IMR-90 (cell line): ENCODE data around the gene HAP1. TPM values are rescaled to one million over a fixed set of nuclear protein-coding genes. Genes with fewer than 3 reads are reported as not detected.

Source experiments
- ATAC-seq: fragments of 200-7000 bp; cut with Tn5 transposase; 2 replicates; pipeline ENCODE4 v1.9.1; 2020; ENCODE audit warnings: low read depth, mild to moderate bottlenecking, moderate library complexity
- BruUV-seq: library from RNA; stranded (reverse); fragments of 400-500 nt; replicated peaks from 2 replicates; lab custom pipeline; 2021; lab: Mats Ljungman, UMichigan
- CTCF ChIA-PET: fragments of 300-600 bp; formaldehyde crosslinking; extraction: SDS; loops from one replicate; lab custom pipeline; 2021; ENCODE audit warnings: antibody characterized with exemption; lab: Yijun Ruan, JAX
- POLR2A ChIA-PET: fragments of 300-600 bp; sonication (Branson Sonifier 250); formaldehyde crosslinking; loops from one replicate; lab custom pipeline; 2022; ENCODE audit warnings: antibody characterized with exemption; ENCODE audit not compliant: unreplicated experiment; lab: Charles Lee
- DNase-seq: peaks from one replicate; pipeline ENCODE4 v3.0.0; 2013
- H2AFZ ChIP-seq: replicated peaks from 2 replicates; pipeline ENCODE3; 2013; ENCODE audit warnings: low read length, mild to moderate bottlenecking; ENCODE audit not compliant: poor library complexity
- H2AK5ac ChIP-seq: 2 replicates; pipeline ENCODE4 v1.6.1; 2013; ENCODE audit warnings: low read depth, low read length, inconsistent platforms
- H2AK9ac ChIP-seq: replicated peaks from 2 replicates; pipeline ENCODE3; 2013; ENCODE audit warnings: mild to moderate bottlenecking, low read depth, low read length, moderate library complexity; ENCODE audit not compliant: poor library complexity
- H2BK120ac ChIP-seq: 2 replicates; pipeline ENCODE4 v1.6.1; 2013; ENCODE audit warnings: low read depth, low read length, inconsistent platforms
- H2BK15ac ChIP-seq: 3 replicates; pipeline ENCODE4 v1.6.1; 2013; ENCODE audit warnings: low read depth, low read length, inconsistent platforms
- H2BK20ac ChIP-seq: 2 replicates; pipeline ENCODE4 v1.6.1; 2013; ENCODE audit warnings: low read depth, mild to moderate bottlenecking, inconsistent platforms, low read length, moderate library complexity
- H2BK5ac ChIP-seq: 2 replicates; pipeline ENCODE4 v1.6.1; 2013; ENCODE audit warnings: mild to moderate bottlenecking, low read depth, low read length, inconsistent platforms; ENCODE audit not compliant: poor library complexity, severe bottlenecking
- H3K14ac ChIP-seq: replicated peaks from 2 replicates; pipeline ENCODE4 v1.6.1; 2013; ENCODE audit warnings: low read depth, low read length, inconsistent platforms
- H3K18ac ChIP-seq: 2 replicates; pipeline ENCODE4 v1.6.1; 2013; ENCODE audit warnings: low read depth, low read length, control low read depth
- H3K23ac ChIP-seq: 2 replicates; pipeline ENCODE4 v1.6.1; 2013; ENCODE audit warnings: low read depth, low read length, inconsistent platforms
- H3K27ac ChIP-seq: 2 replicates; pipeline ENCODE4 v1.5.1; 2013; ENCODE audit warnings: mild to moderate bottlenecking, control low read depth, low read length; ENCODE audit not compliant: insufficient read depth
- H3K27me3 ChIP-seq: 2 replicates; pipeline ENCODE4 v1.6.1; 2013; ENCODE audit warnings: low read length; ENCODE audit not compliant: control insufficient read depth, insufficient read depth
- H3K36me3 ChIP-seq: 2 replicates; pipeline ENCODE4 v1.6.1; 2013; ENCODE audit warnings: low read length, mixed read lengths; ENCODE audit not compliant: control insufficient read depth, insufficient read depth
- H3K4ac ChIP-seq: 2 replicates; pipeline ENCODE4 v1.6.1; 2013; ENCODE audit warnings: low read depth, low read length, inconsistent platforms
- H3K4me1 ChIP-seq: 2 replicates; pipeline ENCODE4 v1.6.1; 2013; ENCODE audit warnings: low read length, mixed read lengths; ENCODE audit not compliant: control insufficient read depth, insufficient read depth
- H3K4me2 ChIP-seq: 2 replicates; pipeline ENCODE4 v1.6.1; 2013; ENCODE audit warnings: low read depth, mild to moderate bottlenecking, control low read depth, low read length, moderate library complexity
- H3K4me3 ChIP-seq: 2 replicates; pipeline ENCODE4 v1.5.1; 2013; ENCODE audit warnings: low read depth, mild to moderate bottlenecking, control low read depth, low read length, moderate library complexity; ENCODE audit not compliant: insufficient read depth
- H3K56ac ChIP-seq: 2 replicates; pipeline ENCODE4 v1.6.1; 2013; ENCODE audit warnings: low read length, inconsistent platforms; ENCODE audit not compliant: insufficient read depth; ENCODE audit errors: extremely low read depth
- H3K79me1 ChIP-seq, 2 experiments: 2 replicates each; pipeline ENCODE4 v1.6.1; 2013; ENCODE audit warnings: low read length in 2 of 2, inconsistent platforms in 1 of 2, low read depth in 1 of 2
- H3K9ac ChIP-seq: 2 replicates; pipeline ENCODE4 v1.6.1; 2013; ENCODE audit warnings: low read depth, low read length, control low read depth
- H3K9me1 ChIP-seq: 2 replicates; pipeline ENCODE4 v1.6.1; 2013; ENCODE audit warnings: low read length, inconsistent platforms; ENCODE audit not compliant: insufficient read depth
- H3K9me3 ChIP-seq: 2 replicates; pipeline ENCODE4 v1.6.1; 2013; ENCODE audit warnings: low read length; ENCODE audit not compliant: control insufficient read depth, insufficient read depth
- H4K20me1 ChIP-seq: 2 replicates; pipeline ENCODE4 v1.6.1; 2013; ENCODE audit warnings: low read length, inconsistent platforms; ENCODE audit not compliant: insufficient read depth
- H4K5ac ChIP-seq: 2 replicates; pipeline ENCODE4 v1.6.1; 2013; ENCODE audit warnings: mild to moderate bottlenecking, low read depth, low read length, control low read depth
- H4K8ac ChIP-seq, 2 experiments: 2 replicates each; pipeline ENCODE4 v1.6.1; 2013; ENCODE audit warnings: low read depth in 2 of 2, low read length in 2 of 2, control low read depth in 1 of 2, inconsistent platforms in 1 of 2
- H4K91ac ChIP-seq: 2 replicates; pipeline ENCODE4 v1.6.1; 2013; ENCODE audit warnings: low read depth, low read length, inconsistent platforms; ENCODE audit not compliant: insufficient read depth
- BHLHE40 ChIP-seq: fragments of 150-350 bp; IDR thresholded peaks from 2 replicates; pipeline ENCODE4 v1.6.1; 2016; ENCODE audit warnings: mild to moderate bottlenecking, low read depth, low read length
- CEBPB ChIP-seq: IDR thresholded peaks from 2 replicates; pipeline ENCODE4 v1.6.1; 2012; ENCODE audit warnings: low read depth, low read length, improper control_type of control experiment
- CHD1 ChIP-seq: IDR thresholded peaks from 2 replicates; pipeline ENCODE4 v1.6.1; 2012; ENCODE audit warnings: low read depth, low read length, improper control_type of control experiment
- FOS ChIP-seq: fragments of 150-350 bp; IDR thresholded peaks from 2 replicates; pipeline ENCODE4 v1.6.1; 2016; ENCODE audit warnings: low read depth, low read length
- MAFK ChIP-seq: IDR thresholded peaks from 2 replicates; pipeline ENCODE4 v1.6.1; 2012; ENCODE audit warnings: low read depth, low read length, improper control_type of control experiment
- MAZ ChIP-seq: IDR thresholded peaks from 2 replicates; pipeline ENCODE4 v1.6.1; 2012; ENCODE audit warnings: low read depth, mild to moderate bottlenecking, low read length, improper control_type of control experiment, moderate library complexity, borderline replicate concordance
- MXI1 ChIP-seq: IDR thresholded peaks from 2 replicates; pipeline ENCODE4 v1.6.1; 2012; ENCODE audit warnings: low read depth, mild to moderate bottlenecking, low read length, moderate library complexity, borderline replicate concordance
- NFE2L2 ChIP-seq: fragments of 150-350 bp; IDR thresholded peaks from 2 replicates; pipeline ENCODE4 v1.6.1; 2016; ENCODE audit warnings: low read depth, mild to moderate bottlenecking, low read length
- POLR2A ChIP-seq: IDR thresholded peaks from 2 replicates; pipeline ENCODE4 v1.6.1; 2012; ENCODE audit warnings: mild to moderate bottlenecking, low read depth, low read length
- RAD21 ChIP-seq: IDR thresholded peaks from 2 replicates; pipeline ENCODE4 v1.6.1; 2012; ENCODE audit warnings: low read length, improper control_type of control experiment
- RCOR1 ChIP-seq: IDR thresholded peaks from 2 replicates; pipeline ENCODE4 v1.6.1; 2012; ENCODE audit warnings: mild to moderate bottlenecking, low read length, improper control_type of control experiment; ENCODE audit not compliant: insufficient replicate concordance
- RFX5 ChIP-seq: IDR thresholded peaks from 2 replicates; pipeline ENCODE4 v1.8.0; 2012; ENCODE audit warnings: low read depth, mild to moderate bottlenecking, low read length, moderate library complexity
- SMC3 ChIP-seq: fragments of 150-350 bp; IDR thresholded peaks from 2 replicates; pipeline ENCODE4 v1.6.1; 2016; ENCODE audit warnings: low read depth, mild to moderate bottlenecking, antibody characterized with exemption, low read length, moderate library complexity
- WGBS, 2 experiments: methylation state at CpG; one replicate each; pipeline versions ENCODE4 v1.1.5 to v1.1.7; 2013; ENCODE audit warnings: missing lambda C conversion rate in 2 of 2; ENCODE audit not compliant: insufficient read length in 1 of 2; ENCODE audit errors: extremely low coverage in 2 of 2; 5-methylcytosine and 5-hydroxymethylcytosine counted together
- dilution Hi-C: fragments of 300-500 bp; cut with HindIII; formaldehyde crosslinking; loops from one replicate; pipeline ENCODE4 v1.14.3; 2018; ENCODE audit warnings: low sequenced_read_pairs; ENCODE audit not compliant: unreplicated experiment
- in situ Hi-C: fragments of 300-500 bp; cut with MboI; formaldehyde crosslinking; loops from 3 replicates; pipeline ENCODE4 v1.14.3; 2019; ENCODE audit warnings: low sequenced_read_pairs, inconsistent platforms, mixed read lengths
- intact Hi-C: fragments of 100-400 bp; cut with micrococcal nuclease; formaldehyde crosslinking; loops from 2 replicates; pipeline ENCODE4 v1.10.0; 2022
- polyA plus RNA-seq, 3 experiments: library from polyadenylated mRNA; depleted of rRNA; stranded (reverse); fragments of >200 nt; gene quantifications; 2 replicates each; pipeline ENCODE4 v1.2.3, GENCODE V29; 2012; ENCODE audit warnings: low replicate concordance in 1 of 3
- total RNA-seq: library from RNA; depleted of rRNA; stranded (reverse); fragments of >200 nt; gene quantifications from 2 replicates; pipeline ENCODE4 v1.2.3, GENCODE V29; 2012
- TF ChIP-seq, protein P1 (sequence below): conservative IDR thresholded peaks from 2 replicates; pipeline ENCODE4 v1.5.1; 2012; ENCODE audit warnings: mild to moderate bottlenecking, low read depth, low read length, improper control_type of control experiment
- TF ChIP-seq, protein P2 (sequence below): fragments of 150-350 bp; IDR thresholded peaks from 2 replicates; pipeline ENCODE4 v1.6.1; 2017; ENCODE audit warnings: mild to moderate bottlenecking, antibody characterized with exemption, low read length, low read depth
- TF ChIP-seq, protein P3 (sequence below): fragments of 150-350 bp; IDR thresholded peaks from 2 replicates; pipeline ENCODE4 v1.6.1; 2016; ENCODE audit warnings: low read depth, mild to moderate bottlenecking, low read length, moderate library complexity, borderline replicate concordance

Gene HAP1
- total and polyA plus RNA-seq, 2 of the 4 experiments (the other 2 are of a cell fraction), result under 0.01 to 0.09 TPM

DNA sequence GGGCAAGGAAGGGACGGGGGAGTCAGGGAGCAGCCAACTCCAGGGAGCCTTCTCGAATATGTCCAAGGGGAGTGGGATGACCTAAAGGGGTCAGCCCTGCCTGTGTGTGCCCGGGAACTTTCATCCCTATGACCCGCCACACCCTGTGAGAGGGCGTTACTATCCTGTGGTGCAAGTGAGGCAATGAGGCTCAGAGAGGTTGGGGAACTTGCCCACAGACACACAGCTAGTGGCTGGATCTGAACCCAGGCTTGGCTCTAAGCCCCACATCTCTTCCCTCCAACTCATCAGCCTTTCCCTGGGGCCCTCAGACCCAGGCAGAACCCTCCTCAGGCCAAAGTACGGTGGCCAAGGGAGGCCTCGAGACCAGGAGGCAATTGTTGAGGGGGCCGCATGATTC, 28.9 kb upstream of the HAP1 start:
- no peak overlapping the region for H2BK5ac ChIP-seq
- H4K20me1 ChIP-seq, result no peaks in the 10 kb centered on the region
- no peak overlapping the region for H3K23ac ChIP-seq
- H4K8ac ChIP-seq, result no peak overlapping the region
- BruUV-seq, result no TSS peak
- in situ Hi-C loops, result no loop called here
- ChIA-PET CTCF (interaction anchor here (0.5 kb wide), 1 partner anchor 1370 kb away, joined by 3 read pairs; no protein-coding TSS in a partner anchor), POLR2A (no interaction called here)
- H3K9me1 ChIP-seq, result 0 out of 2 replicates have a peak, but pooled peaks cover 7% of the 10 kb centered on the region
- dilution Hi-C loops, result no loop called here
- no peak overlapping the region for H2AK5ac ChIP-seq
- TF ChIP-seq RAD21 (no peak), RFX5 (no peak), RCOR1 (no peak), MAFK (no peak), SMC3 (no peak), CHD1 (no peak), BHLHE40 (no peak), MXI1 (no peak), MAZ (no peak), NFE2L2 (no peak), CEBPB (no peak), POLR2A (no peak), FOS (no peak)
- TF ChIP-seq, protein P1, sequence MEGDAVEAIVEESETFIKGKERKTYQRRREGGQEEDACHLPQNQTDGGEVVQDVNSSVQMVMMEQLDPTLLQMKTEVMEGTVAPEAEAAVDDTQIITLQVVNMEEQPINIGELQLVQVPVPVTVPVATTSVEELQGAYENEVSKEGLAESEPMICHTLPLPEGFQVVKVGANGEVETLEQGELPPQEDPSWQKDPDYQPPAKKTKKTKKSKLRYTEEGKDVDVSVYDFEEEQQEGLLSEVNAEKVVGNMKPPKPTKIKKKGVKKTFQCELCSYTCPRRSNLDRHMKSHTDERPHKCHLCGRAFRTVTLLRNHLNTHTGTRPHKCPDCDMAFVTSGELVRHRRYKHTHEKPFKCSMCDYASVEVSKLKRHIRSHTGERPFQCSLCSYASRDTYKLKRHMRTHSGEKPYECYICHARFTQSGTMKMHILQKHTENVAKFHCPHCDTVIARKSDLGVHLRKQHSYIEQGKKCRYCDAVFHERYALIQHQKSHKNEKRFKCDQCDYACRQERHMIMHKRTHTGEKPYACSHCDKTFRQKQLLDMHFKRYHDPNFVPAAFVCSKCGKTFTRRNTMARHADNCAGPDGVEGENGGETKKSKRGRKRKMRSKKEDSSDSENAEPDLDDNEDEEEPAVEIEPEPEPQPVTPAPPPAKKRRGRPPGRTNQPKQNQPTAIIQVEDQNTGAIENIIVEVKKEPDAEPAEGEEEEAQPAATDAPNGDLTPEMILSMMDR, result no peak
- TF ChIP-seq, protein P2, sequence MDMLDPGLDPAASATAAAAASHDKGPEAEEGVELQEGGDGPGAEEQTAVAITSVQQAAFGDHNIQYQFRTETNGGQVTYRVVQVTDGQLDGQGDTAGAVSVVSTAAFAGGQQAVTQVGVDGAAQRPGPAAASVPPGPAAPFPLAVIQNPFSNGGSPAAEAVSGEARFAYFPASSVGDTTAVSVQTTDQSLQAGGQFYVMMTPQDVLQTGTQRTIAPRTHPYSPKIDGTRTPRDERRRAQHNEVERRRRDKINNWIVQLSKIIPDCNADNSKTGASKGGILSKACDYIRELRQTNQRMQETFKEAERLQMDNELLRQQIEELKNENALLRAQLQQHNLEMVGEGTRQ, result no peak
- TF ChIP-seq, protein P3, sequence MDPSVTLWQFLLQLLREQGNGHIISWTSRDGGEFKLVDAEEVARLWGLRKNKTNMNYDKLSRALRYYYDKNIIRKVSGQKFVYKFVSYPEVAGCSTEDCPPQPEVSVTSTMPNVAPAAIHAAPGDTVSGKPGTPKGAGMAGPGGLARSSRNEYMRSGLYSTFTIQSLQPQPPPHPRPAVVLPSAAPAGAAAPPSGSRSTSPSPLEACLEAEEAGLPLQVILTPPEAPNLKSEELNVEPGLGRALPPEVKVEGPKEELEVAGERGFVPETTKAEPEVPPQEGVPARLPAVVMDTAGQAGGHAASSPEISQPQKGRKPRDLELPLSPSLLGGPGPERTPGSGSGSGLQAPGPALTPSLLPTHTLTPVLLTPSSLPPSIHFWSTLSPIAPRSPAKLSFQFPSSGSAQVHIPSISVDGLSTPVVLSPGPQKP, result no peak
- H3K4me3 ChIP-seq, result no peak overlapping the region
- no peaks in the 10 kb centered on the region for H3K79me1 ChIP-seq
- no peak for DNase-seq
- no peak overlapping the region for H3K27ac ChIP-seq
- H3K4me2 ChIP-seq, result no peak overlapping the region
- no peaks in the 10 kb centered on the region for H3K9me3 ChIP-seq
- no peak overlapping the region for H4K5ac ChIP-seq
- WGBS, 2 experiments, result no CpG with 5 or more reads among the region's 8 CpGs
- no peak overlapping the region for H3K56ac ChIP-seq
- intact Hi-C loops, result no loop called here
- H2BK120ac ChIP-seq, result no peak overlapping the region
- H3K27me3 ChIP-seq, result no peaks in the 10 kb centered on the region
- ATAC-seq, result no peak
- H3K14ac ChIP-seq, result no peak overlapping the region
- H2BK15ac ChIP-seq, result no peak overlapping the region
- no peak overlapping the region for H3K18ac ChIP-seq
- no peak overlapping the region for H4K91ac ChIP-seq
- no peak overlapping the region for H3K4ac ChIP-seq
- peaks cover 72% of the 10 kb centered on the region for H3K36me3 ChIP-seq
- H3K9ac ChIP-seq, result no peak overlapping the region
- no peak overlapping the region for H2AK9ac ChIP-seq
- no peak overlapping the region for H2AFZ ChIP-seq
- H3K4me1 ChIP-seq, result no peaks in the 10 kb centered on the region
- no peak overlapping the region for H2BK20ac ChIP-seq
